CD8-positive, alpha-beta memory T cell (primary cell): ENCODE data around the gene IQCH. TPM values are rescaled to one million over a fixed set of nuclear protein-coding genes. Genes with fewer than 3 reads are reported as not detected.

Experiments used
- CTCF ChIA-PET: fragments of 350-600 bp; sonication (Branson Sonifier 250); formaldehyde crosslinking; loops from one replicate; lab custom pipeline; 2021; ENCODE audit warnings: antibody characterized with exemption; lab: Charles Lee
- POLR2A ChIA-PET: fragments of 350-600 bp; sonication (Branson Sonifier 250); formaldehyde crosslinking; loops from one replicate; lab custom pipeline; 2021; ENCODE audit warnings: antibody characterized with exemption; lab: Charles Lee
- DNase-seq, 5 donors: peaks; one replicate each; pipeline versions ENCODE4 v3.0.0 to v3.0.0-alpha.2; 2020 to 2022; ENCODE audit warnings: mixed read lengths in 1 of 5
- H3K27ac ChIP-seq: one replicate; pipeline ENCODE4 v1.7.0; 2013; ENCODE audit warnings: low read depth, mild to moderate bottlenecking, low read length, moderate library complexity
- H3K27me3 ChIP-seq: 2 replicates; pipeline ENCODE4 v1.7.0; 2013; ENCODE audit warnings: low read length, mild to moderate bottlenecking; ENCODE audit not compliant: insufficient read depth, poor library complexity, severe bottlenecking
- H3K36me3 ChIP-seq: 2 replicates; pipeline ENCODE4 v1.7.0; 2013; ENCODE audit warnings: mild to moderate bottlenecking, low read length, moderate library complexity; ENCODE audit not compliant: insufficient read depth
- H3K4me1 ChIP-seq: 2 replicates; pipeline ENCODE4 v1.7.0; 2013; ENCODE audit warnings: mild to moderate bottlenecking, low read length, moderate library complexity; ENCODE audit not compliant: insufficient read depth
- H3K4me3 ChIP-seq: 2 replicates; pipeline ENCODE4 v1.7.0; 2013; ENCODE audit warnings: mild to moderate bottlenecking, low read length
- H3K9me3 ChIP-seq: 2 replicates; pipeline ENCODE4 v1.7.0; 2013; ENCODE audit warnings: mild to moderate bottlenecking, low read length
- H3K27ac Mint-ChIP-seq, 8 donors: one replicate each; pipeline ENCODE4 v1.8.0; 2020 to 2021; ENCODE audit warnings: mixed read lengths in 8 of 8, mild to moderate bottlenecking in 6 of 8, inconsistent platforms in 3 of 8, moderate library complexity in 3 of 8
- H3K27me3 Mint-ChIP-seq, 2 donors: one replicate each; pipeline ENCODE4 v1.8.0; 2020 to 2021; ENCODE audit warnings: mixed read lengths in 2 of 2, mild to moderate bottlenecking in 1 of 2, moderate library complexity in 1 of 2
- H3K36me3 Mint-ChIP-seq, 3 donors: one replicate each; pipeline ENCODE4 v1.8.0; 2020 to 2021; ENCODE audit warnings: mixed read lengths in 3 of 3, inconsistent platforms in 1 of 3, mild to moderate bottlenecking in 1 of 3
- H3K4me1 Mint-ChIP-seq, 3 donors: one replicate each; pipeline ENCODE4 v1.8.0; 2020 to 2021; ENCODE audit warnings: mixed read lengths in 3 of 3, inconsistent platforms in 1 of 3, mild to moderate bottlenecking in 1 of 3
- H3K4me3 Mint-ChIP-seq, 7 donors: one replicate each; pipeline ENCODE4 v1.8.0; 2020 to 2021; ENCODE audit warnings: mixed read lengths in 7 of 7, mild to moderate bottlenecking in 6 of 7, moderate library complexity in 4 of 7, inconsistent platforms in 2 of 7
- H3K9me3 Mint-ChIP-seq, 5 donors: one replicate each; pipeline ENCODE4 v1.8.0; 2020 to 2022; ENCODE audit warnings: mixed read lengths in 5 of 5, mild to moderate bottlenecking in 3 of 5, moderate library complexity in 2 of 5, inconsistent platforms in 1 of 5
- polyA plus RNA-seq: library from polyadenylated mRNA; unstranded; fragments of 300-500 nt; fragmentation: Illumina TruSeq; gene quantifications from one replicate; pipeline ENCODE4 v1.2.3, GENCODE V29; 2021
- total RNA-seq, 2 experiments: library from RNA; stranded (reverse); gene quantifications; one replicate each; pipeline ENCODE4 v1.2.3, GENCODE V29; 2021

IQCH gene
- total and polyA plus RNA-seq, 3 experiments from 2014 or later = 0.52 to 1.3 (median 1.0) TPM

- Mint-ChIP-seq H3K27me3 (peaks cover 11 to 26% of the 10 kb centered on the region in 2 donors), H3K9me3 (no peaks in the 10 kb centered on the region), H3K27ac (no peak overlapping the region), H3K4me3 (no peak overlapping the region), H3K36me3 (no peaks in the 10 kb centered on the region), H3K4me1 (no peaks in the 10 kb centered on the region)
- no peak for DNase-seq
- POLR2A ChIA-PET = interaction anchor here (0.6 kb wide), 1 partner anchor 1827 kb away, joined by 5 read pairs; no protein-coding TSS in a partner anchor
- Histone ChIP-seq H3K4me3 (no peak overlapping the region), H3K27me3 (no peaks in the 10 kb centered on the region), H3K27ac (no peak overlapping the region), H3K4me1 (no peaks in the 10 kb centered on the region), H3K36me3 (no peaks in the 10 kb centered on the region), H3K9me3 (no peaks in the 10 kb centered on the region)
- CTCF ChIA-PET = no interaction called here
Observed at GRCh38 chr15:67381416-67382045, 126.9 kb downstream of the IQCH start.

- H3K9me3 ChIP-seq = no peaks in the 10 kb centered on the region
- H3K9me3 Mint-ChIP-seq = no peaks in the 10 kb centered on the region
- H3K27ac Mint-ChIP-seq = no peak overlapping the region
- ChIA-PET CTCF (no interaction called here), POLR2A (no interaction called here)
- no peak for DNase-seq
- no peaks in the 10 kb centered on the region for H3K27me3 ChIP-seq
- H3K4me3 Mint-ChIP-seq = no peak overlapping the region
- no peaks in the 10 kb centered on the region for H3K36me3 ChIP-seq
- H3K27ac ChIP-seq = no peak overlapping the region
- H3K36me3 Mint-ChIP-seq = no peaks in the 10 kb centered on the region
- H3K4me3 ChIP-seq = no peak overlapping the region
- peaks cover 8 to 25% of the 10 kb centered on the region in 2 donors for H3K27me3 Mint-ChIP-seq
- no peaks in the 10 kb centered on the region for H3K4me1 Mint-ChIP-seq
- no peaks in the 10 kb centered on the region for H3K4me1 ChIP-seq
Observed at GRCh38 chr15:67382723-67383122, 128.1 kb downstream of the IQCH start.

GRCh38 chr15:67383899-67384298 lies 129.3 kb downstream of the IQCH start:
- Mint-ChIP-seq H3K36me3 (no peaks in the 10 kb centered on the region), H3K27me3 (peaks cover 4 to 27% of the 10 kb centered on the region in 2 donors), H3K9me3 (no peaks in the 10 kb centered on the region), H3K4me3 (no peak overlapping the region), H3K27ac (no peak overlapping the region), H3K4me1 (no peaks in the 10 kb centered on the region)
- Histone ChIP-seq H3K36me3 (no peaks in the 10 kb centered on the region), H3K9me3 (no peaks in the 10 kb centered on the region), H3K27ac (no peak overlapping the region), H3K4me3 (no peak overlapping the region), H3K27me3 (no peaks in the 10 kb centered on the region), H3K4me1 (no peaks in the 10 kb centered on the region)
- no peak for DNase-seq
- ChIA-PET POLR2A (no interaction called here), CTCF (no interaction called here)

GRCh38 chr15:67384761-67385160 lies 130.2 kb downstream of the IQCH start:
- H3K27me3 Mint-ChIP-seq = peaks cover 4 to 23% of the 10 kb centered on the region in 2 donors
- H3K9me3 Mint-ChIP-seq = no peaks in the 10 kb centered on the region
- CTCF ChIA-PET = no interaction called here
- H3K27ac Mint-ChIP-seq = no peak overlapping the region
- no peaks in the 10 kb centered on the region for H3K27me3 ChIP-seq
- H3K4me3 Mint-ChIP-seq = no peak overlapping the region
- H3K36me3 Mint-ChIP-seq = no peaks in the 10 kb centered on the region
- H3K4me1 ChIP-seq = no peaks in the 10 kb centered on the region
- no peaks in the 10 kb centered on the region for H3K9me3 ChIP-seq
- H3K27ac ChIP-seq = no peak overlapping the region
- POLR2A ChIA-PET = no interaction called here
- H3K4me3 ChIP-seq = no peak overlapping the region
- no peak for DNase-seq
- no peaks in the 10 kb centered on the region for H3K4me1 Mint-ChIP-seq
- no peaks in the 10 kb centered on the region for H3K36me3 ChIP-seq

GRCh38 chr15:67385971-67386370 lies 131.4 kb downstream of the IQCH start:
- H3K36me3 Mint-ChIP-seq = no peaks in the 10 kb centered on the region
- POLR2A ChIA-PET = interaction anchor here (0.5 kb wide), 1 partner anchor 1826 kb away, joined by 3 read pairs; no protein-coding TSS in a partner anchor

GRCh38 chr15:67386947-67387346 lies 132.4 kb downstream of the IQCH start:
- no peak overlapping the region for H3K27ac ChIP-seq
- no peaks in the 10 kb centered on the region for H3K27me3 ChIP-seq
- ChIA-PET POLR2A (no interaction called here), CTCF (no interaction called here)
- H3K4me3 ChIP-seq = no peak overlapping the region
- H3K9me3 Mint-ChIP-seq = no peaks in the 10 kb centered on the region
- H3K4me1 ChIP-seq = no peaks in the 10 kb centered on the region
- H3K27me3 Mint-ChIP-seq = peaks cover 2 to 14% of the 10 kb centered on the region in 2 donors
- H3K27ac Mint-ChIP-seq = no peak overlapping the region
- no peak overlapping the region for H3K4me3 Mint-ChIP-seq
- no peaks in the 10 kb centered on the region for H3K36me3 ChIP-seq
- DNase-seq = no peak
- no peaks in the 10 kb centered on the region for H3K4me1 Mint-ChIP-seq
- H3K9me3 ChIP-seq = no peaks in the 10 kb centered on the region
- no peaks in the 10 kb centered on the region for H3K36me3 Mint-ChIP-seq

More at GRCh38 chr15:67385971-67386370, 131.4 kb downstream of the IQCH start:
- Histone ChIP-seq H3K27me3 (no peaks in the 10 kb centered on the region), H3K4me1 (no peaks in the 10 kb centered on the region), H3K4me3 (no peak overlapping the region), H3K27ac (no peak overlapping the region), H3K36me3 (no peaks in the 10 kb centered on the region), H3K9me3 (no peaks in the 10 kb centered on the region)
- CTCF ChIA-PET = no interaction called here
- no peak overlapping the region for H3K4me3 Mint-ChIP-seq
- H3K27ac Mint-ChIP-seq = no peak overlapping the region
- no peak for DNase-seq
- no peaks in the 10 kb centered on the region for H3K4me1 Mint-ChIP-seq
- H3K9me3 Mint-ChIP-seq = no peaks in the 10 kb centered on the region
- H3K27me3 Mint-ChIP-seq = peaks cover 2 to 20% of the 10 kb centered on the region in 2 donors

GRCh38 chr15:67389975-67390374 lies 135.4 kb downstream of the IQCH start:
- Histone ChIP-seq H3K9me3 (no peaks in the 10 kb centered on the region), H3K36me3 (no peaks in the 10 kb centered on the region), H3K27ac (no peak overlapping the region), H3K4me3 (no peak overlapping the region), H3K27me3 (no peaks in the 10 kb centered on the region), H3K4me1 (no peaks in the 10 kb centered on the region)
- Mint-ChIP-seq H3K9me3 (no peaks in the 10 kb centered on the region), H3K4me3 (no peak overlapping the region), H3K27ac (no peak overlapping the region), H3K27me3 (peaks cover 2 to 11% of the 10 kb centered on the region in 2 donors), H3K4me1 (no peaks in the 10 kb centered on the region), H3K36me3 (no peaks in the 10 kb centered on the region)
- no peak for DNase-seq
- POLR2A ChIA-PET = no interaction called here
- CTCF ChIA-PET = no interaction called here

- no peaks in the 10 kb centered on the region for H3K9me3 Mint-ChIP-seq
- ChIA-PET POLR2A (no interaction called here), CTCF (no interaction called here)
- no peaks in the 10 kb centered on the region for H3K36me3 Mint-ChIP-seq
- DNase-seq = no peak
- no peaks in the 10 kb centered on the region for H3K36me3 ChIP-seq
- no peak overlapping the region for H3K4me3 ChIP-seq
- H3K4me1 Mint-ChIP-seq = no peaks in the 10 kb centered on the region
- no peaks in the 10 kb centered on the region for H3K9me3 ChIP-seq
- H3K4me3 Mint-ChIP-seq = no peak overlapping the region
- H3K4me1 ChIP-seq = no peaks in the 10 kb centered on the region
- H3K27ac Mint-ChIP-seq = no peak overlapping the region
- no peaks in the 10 kb centered on the region for H3K27me3 ChIP-seq
- no peak overlapping the region for H3K27ac ChIP-seq
- H3K27me3 Mint-ChIP-seq = peaks cover 0 to 7% of the 10 kb centered on the region in 2 donors
Observed at GRCh38 chr15:67394873-67395639, 140.5 kb downstream of the IQCH start.
